Astrocyte (in vitro differentiated cells and primary cell): Measurements from ENCODE around the gene KRTAP5-6. TPM values are rescaled to one million over a fixed set of nuclear protein-coding genes. Genes with fewer than 3 reads are reported as not detected.

ENCODE experiments used
- DNase-seq: peaks from one replicate; pipeline ENCODE4 v3.0.0-alpha.2; 2010; ENCODE audit warnings: low read depth
- FAIRE-seq: peaks from 2 replicates; lab custom pipeline; 2011; peaks lifted over from hg19 to GRCh38; lab: Jason Lieb, UNC
- H2AFZ ChIP-seq: 2 replicates; pipeline ENCODE4 v1.6.0; 2012; ENCODE audit warnings: low read depth, low read length, inconsistent platforms
- H3K27ac ChIP-seq: 2 replicates; pipeline ENCODE4 v1.5.1; 2011; ENCODE audit warnings: low read depth, low read length, inconsistent platforms
- H3K27me3 ChIP-seq: 2 replicates; pipeline ENCODE4 v1.6.0; 2011; ENCODE audit warnings: low read length, inconsistent platforms; ENCODE audit not compliant: insufficient read depth
- H3K36me3 ChIP-seq: 2 replicates; pipeline ENCODE4 v1.5.1; 2011; ENCODE audit warnings: low read length, inconsistent platforms; ENCODE audit not compliant: insufficient read depth
- H3K4me1 ChIP-seq: 2 replicates; pipeline ENCODE4 v1.5.1; 2011; ENCODE audit warnings: low read length, inconsistent platforms; ENCODE audit not compliant: insufficient read depth
- H3K4me2 ChIP-seq: 2 replicates; pipeline ENCODE4 v1.6.0; 2012; ENCODE audit warnings: low read length, inconsistent platforms
- H3K4me3 ChIP-seq: 2 replicates; pipeline ENCODE4 v1.5.1; 2011; ENCODE audit warnings: low read depth, mild to moderate bottlenecking, low read length, inconsistent platforms; ENCODE audit not compliant: insufficient read depth
- H3K79me2 ChIP-seq: 2 replicates; pipeline ENCODE4 v1.6.0; 2012; ENCODE audit warnings: mild to moderate bottlenecking, low read length, inconsistent platforms; ENCODE audit not compliant: insufficient read depth
- H3K9ac ChIP-seq: 2 replicates; pipeline ENCODE4 v1.6.0; 2012; ENCODE audit warnings: mild to moderate bottlenecking, low read length, inconsistent platforms
- H3K9me3 ChIP-seq: 2 replicates; pipeline ENCODE4 v1.5.1; 2012; ENCODE audit warnings: low read depth, mild to moderate bottlenecking, low read length, inconsistent platforms; ENCODE audit not compliant: insufficient read depth
- H4K20me1 ChIP-seq: 2 replicates; pipeline ENCODE4 v1.6.0; 2012; ENCODE audit warnings: low read length, inconsistent platforms; ENCODE audit not compliant: insufficient read depth
- H3K27ac Mint-ChIP-seq: one replicate; pipeline ENCODE4 v1.8.0; 2021; ENCODE audit warnings: mild to moderate bottlenecking, mixed read lengths; ENCODE audit not compliant: unreplicated experiment
- H3K27me3 Mint-ChIP-seq: one replicate; pipeline ENCODE4 v1.8.0; 2021; ENCODE audit warnings: low read depth, mixed read lengths; ENCODE audit not compliant: unreplicated experiment
- H3K36me3 Mint-ChIP-seq: one replicate; pipeline ENCODE4 v1.8.0; 2021; ENCODE audit warnings: low read depth, mixed read lengths; ENCODE audit not compliant: unreplicated experiment
- H3K4me1 Mint-ChIP-seq: one replicate; pipeline ENCODE4 v1.8.0; 2021; ENCODE audit warnings: low read depth, mixed read lengths; ENCODE audit not compliant: unreplicated experiment
- H3K4me3 Mint-ChIP-seq: one replicate; pipeline ENCODE4 v1.8.0; 2021; ENCODE audit warnings: mild to moderate bottlenecking, moderate library complexity, mixed read lengths; ENCODE audit not compliant: unreplicated experiment
- H3K9me3 Mint-ChIP-seq: one replicate; pipeline ENCODE4 v1.8.0; 2021; ENCODE audit warnings: mild to moderate bottlenecking, mixed read lengths; ENCODE audit not compliant: unreplicated experiment
- EZH2 ChIP-seq: IDR thresholded peaks from 2 replicates; pipeline ENCODE4 v1.6.1; 2012; ENCODE audit warnings: mild to moderate bottlenecking, low read length, inconsistent platforms; ENCODE audit not compliant: insufficient read depth
- total RNA-seq: library from RNA; stranded (reverse); gene quantifications from 2 replicates; pipeline ENCODE4 v1.2.1, GENCODE V29; 2021
- TF ChIP-seq, protein P1 (sequence below): IDR thresholded peaks from 2 replicates; pipeline ENCODE4 v1.5.1; 2011; ENCODE audit warnings: low read depth, mild to moderate bottlenecking, inconsistent platforms, low read length, moderate library complexity; ENCODE audit not compliant: insufficient read depth

Gene KRTAP5-6
- total RNA-seq, 1 donor from 2014 or later, result not detected

DNA sequence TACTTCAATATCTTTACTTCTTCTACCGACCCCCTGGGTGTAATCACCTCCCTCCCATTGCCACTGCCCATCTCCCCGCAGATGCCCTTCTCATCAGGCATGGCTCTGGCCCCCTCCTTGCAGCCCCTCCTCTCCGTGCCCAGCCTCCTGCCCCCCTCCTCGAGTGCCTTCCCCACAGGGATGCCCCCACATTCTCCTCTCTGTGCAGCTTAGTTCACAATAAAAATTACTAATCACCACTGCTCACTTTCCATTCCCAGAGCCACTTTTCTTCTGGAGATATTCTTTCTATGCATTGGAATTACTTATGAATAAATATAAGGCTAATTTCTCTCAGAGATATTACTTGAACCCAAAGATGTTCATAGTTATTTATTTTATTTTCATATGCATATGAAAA is 31.3 kb downstream of the KRTAP5-6 start:
- H3K4me1 Mint-ChIP-seq, result no peaks in the 10 kb centered on the region
- peaks cover 6% of the 10 kb centered on the region for H3K9me3 ChIP-seq
- H3K27ac Mint-ChIP-seq, result no peak overlapping the region
- no peaks in the 10 kb centered on the region for H3K9me3 Mint-ChIP-seq
- H3K36me3 ChIP-seq, result no peaks in the 10 kb centered on the region
- peaks cover 73% of the 10 kb centered on the region for H3K27me3 Mint-ChIP-seq
- no peaks in the 10 kb centered on the region for H4K20me1 ChIP-seq
- H3K4me3 ChIP-seq, result no peak overlapping the region
- no peak overlapping the region for H3K4me3 Mint-ChIP-seq
- H3K4me2 ChIP-seq, result no peak overlapping the region
- no peak overlapping the region for H2AFZ ChIP-seq
- peaks cover 13% of the 10 kb centered on the region for H3K27me3 ChIP-seq
- H3K36me3 Mint-ChIP-seq, result no peaks in the 10 kb centered on the region
- no peak for FAIRE-seq
- no peaks in the 10 kb centered on the region for H3K4me1 ChIP-seq
- no peak overlapping the region for H3K27ac ChIP-seq
- no peak for DNase-seq
- H3K79me2 ChIP-seq, result no peaks in the 10 kb centered on the region
- TF ChIP-seq EZH2, result no peak
- TF ChIP-seq, protein P1, sequence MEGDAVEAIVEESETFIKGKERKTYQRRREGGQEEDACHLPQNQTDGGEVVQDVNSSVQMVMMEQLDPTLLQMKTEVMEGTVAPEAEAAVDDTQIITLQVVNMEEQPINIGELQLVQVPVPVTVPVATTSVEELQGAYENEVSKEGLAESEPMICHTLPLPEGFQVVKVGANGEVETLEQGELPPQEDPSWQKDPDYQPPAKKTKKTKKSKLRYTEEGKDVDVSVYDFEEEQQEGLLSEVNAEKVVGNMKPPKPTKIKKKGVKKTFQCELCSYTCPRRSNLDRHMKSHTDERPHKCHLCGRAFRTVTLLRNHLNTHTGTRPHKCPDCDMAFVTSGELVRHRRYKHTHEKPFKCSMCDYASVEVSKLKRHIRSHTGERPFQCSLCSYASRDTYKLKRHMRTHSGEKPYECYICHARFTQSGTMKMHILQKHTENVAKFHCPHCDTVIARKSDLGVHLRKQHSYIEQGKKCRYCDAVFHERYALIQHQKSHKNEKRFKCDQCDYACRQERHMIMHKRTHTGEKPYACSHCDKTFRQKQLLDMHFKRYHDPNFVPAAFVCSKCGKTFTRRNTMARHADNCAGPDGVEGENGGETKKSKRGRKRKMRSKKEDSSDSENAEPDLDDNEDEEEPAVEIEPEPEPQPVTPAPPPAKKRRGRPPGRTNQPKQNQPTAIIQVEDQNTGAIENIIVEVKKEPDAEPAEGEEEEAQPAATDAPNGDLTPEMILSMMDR, result no peak
- H3K9ac ChIP-seq, result no peak overlapping the region

DNA sequence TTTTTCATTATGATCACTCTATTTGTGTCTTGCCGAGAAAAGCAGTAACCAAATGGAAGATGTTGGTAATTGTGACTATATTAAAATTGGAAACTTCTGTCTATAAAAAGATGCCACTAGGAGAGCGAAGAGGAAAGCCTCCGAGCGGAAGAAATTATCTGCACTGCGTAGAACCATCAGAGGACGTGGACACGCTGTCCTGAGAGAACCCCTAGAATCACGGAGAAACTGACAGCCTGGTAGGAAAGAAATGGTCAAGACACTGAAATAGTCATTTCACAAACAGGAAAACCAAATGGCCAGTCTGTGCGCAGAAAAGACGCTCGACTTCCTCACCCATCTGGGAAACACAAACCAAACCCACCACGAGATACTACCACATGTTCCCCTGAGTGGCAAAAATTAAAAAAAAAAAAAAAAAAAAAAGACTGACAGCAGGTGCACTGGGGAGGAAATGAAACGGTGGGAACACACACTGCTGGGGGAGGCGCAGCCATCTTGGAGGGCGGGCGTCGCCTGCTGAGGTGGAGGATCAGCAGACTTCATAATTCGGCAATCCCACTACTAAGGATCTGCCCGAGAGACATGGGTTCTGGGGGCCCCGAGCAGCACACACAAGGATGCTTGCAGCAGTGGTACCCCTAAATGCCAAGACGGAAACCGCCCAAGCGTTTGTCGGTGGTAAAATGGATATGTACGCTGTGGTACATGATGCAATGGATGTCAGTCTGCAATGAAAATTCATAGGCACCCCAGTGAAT is 32.1 kb downstream of the KRTAP5-6 start:
- Histone ChIP-seq H3K4me2 (no peak overlapping the region), H3K9me3 (peaks cover 6% of the 10 kb centered on the region), H2AFZ (no peak overlapping the region), H3K27ac (no peak overlapping the region), H3K36me3 (no peaks in the 10 kb centered on the region), H3K79me2 (no peaks in the 10 kb centered on the region), H3K9ac (no peak overlapping the region), H4K20me1 (no peaks in the 10 kb centered on the region), H3K4me3 (no peak overlapping the region), H3K4me1 (no peaks in the 10 kb centered on the region), H3K27me3 (peaks cover 13% of the 10 kb centered on the region)
- Mint-ChIP-seq H3K36me3 (no peaks in the 10 kb centered on the region), H3K27ac (no peak overlapping the region), H3K4me1 (no peaks in the 10 kb centered on the region), H3K9me3 (no peaks in the 10 kb centered on the region), H3K4me3 (no peak overlapping the region), H3K27me3 (peaks cover 79% of the 10 kb centered on the region)
- TF ChIP-seq, protein P1, result no peak
- TF ChIP-seq EZH2, result no peak
- no peak for FAIRE-seq
- no peak for DNase-seq

DNA sequence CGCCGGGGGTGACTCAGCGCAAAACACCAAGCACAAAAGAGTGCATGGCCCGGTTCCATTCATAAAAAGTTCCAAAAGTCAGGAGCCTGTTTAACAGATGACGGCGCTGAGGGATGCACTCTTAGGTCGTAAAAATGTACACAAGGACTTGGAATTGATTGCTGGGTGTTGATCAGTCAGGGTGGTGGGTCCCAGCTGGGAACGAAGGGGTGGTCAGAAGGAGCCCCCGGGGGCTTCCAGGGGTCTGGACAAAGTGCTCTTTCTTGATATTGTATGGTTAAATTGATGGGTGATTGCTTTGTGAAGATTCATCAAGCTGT is 32.7 kb downstream of the KRTAP5-6 start:
- Histone ChIP-seq H2AFZ (no peak overlapping the region), H3K27ac (no peak overlapping the region), H3K27me3 (peaks cover 13% of the 10 kb centered on the region), H3K9ac (no peak overlapping the region), H4K20me1 (no peaks in the 10 kb centered on the region), H3K36me3 (no peaks in the 10 kb centered on the region), H3K4me3 (no peak overlapping the region), H3K9me3 (peaks cover 6% of the 10 kb centered on the region), H3K4me1 (no peaks in the 10 kb centered on the region), H3K79me2 (no peaks in the 10 kb centered on the region), H3K4me2 (no peak overlapping the region)
- Mint-ChIP-seq H3K9me3 (no peaks in the 10 kb centered on the region), H3K27me3 (peaks cover 78% of the 10 kb centered on the region), H3K27ac (no peak overlapping the region), H3K36me3 (no peaks in the 10 kb centered on the region), H3K4me3 (no peak overlapping the region), H3K4me1 (no peaks in the 10 kb centered on the region)
- DNase-seq, result no peak
- TF ChIP-seq, protein P1, result no peak
- TF ChIP-seq EZH2, result no peak
- FAIRE-seq, result no peak
